Astrocyte (in vitro differentiated cells and primary cell): ENCODE results near the gene HS6ST2. TPM values are rescaled to one million over a fixed set of nuclear protein-coding genes. Genes with fewer than 3 reads are reported as not detected.
A peak's percentile ranks its signal among the peaks of the same experiment; 100 is the strongest.

Source experiments
- DNase-seq: peaks from one replicate; pipeline ENCODE4 v3.0.0-alpha.2; 2010; ENCODE audit warnings: low read depth
- FAIRE-seq: peaks from 2 replicates; lab custom pipeline; 2011; peaks lifted over from hg19 to GRCh38; lab: Jason Lieb, UNC
- H2AFZ ChIP-seq: 2 replicates; pipeline ENCODE4 v1.6.0; 2012; ENCODE audit warnings: low read depth, low read length, inconsistent platforms
- H3K27ac ChIP-seq: 2 replicates; pipeline ENCODE4 v1.5.1; 2011; ENCODE audit warnings: low read depth, low read length, inconsistent platforms
- H3K27me3 ChIP-seq: 2 replicates; pipeline ENCODE4 v1.6.0; 2011; ENCODE audit warnings: low read length, inconsistent platforms; ENCODE audit not compliant: insufficient read depth
- H3K36me3 ChIP-seq: 2 replicates; pipeline ENCODE4 v1.5.1; 2011; ENCODE audit warnings: low read length, inconsistent platforms; ENCODE audit not compliant: insufficient read depth
- H3K4me1 ChIP-seq: 2 replicates; pipeline ENCODE4 v1.5.1; 2011; ENCODE audit warnings: low read length, inconsistent platforms; ENCODE audit not compliant: insufficient read depth
- H3K4me2 ChIP-seq: 2 replicates; pipeline ENCODE4 v1.6.0; 2012; ENCODE audit warnings: low read length, inconsistent platforms
- H3K4me3 ChIP-seq: 2 replicates; pipeline ENCODE4 v1.5.1; 2011; ENCODE audit warnings: low read depth, mild to moderate bottlenecking, low read length, inconsistent platforms; ENCODE audit not compliant: insufficient read depth
- H3K79me2 ChIP-seq: 2 replicates; pipeline ENCODE4 v1.6.0; 2012; ENCODE audit warnings: mild to moderate bottlenecking, low read length, inconsistent platforms; ENCODE audit not compliant: insufficient read depth
- H3K9ac ChIP-seq: 2 replicates; pipeline ENCODE4 v1.6.0; 2012; ENCODE audit warnings: mild to moderate bottlenecking, low read length, inconsistent platforms
- H3K9me3 ChIP-seq: 2 replicates; pipeline ENCODE4 v1.5.1; 2012; ENCODE audit warnings: low read depth, mild to moderate bottlenecking, low read length, inconsistent platforms; ENCODE audit not compliant: insufficient read depth
- H4K20me1 ChIP-seq: 2 replicates; pipeline ENCODE4 v1.6.0; 2012; ENCODE audit warnings: low read length, inconsistent platforms; ENCODE audit not compliant: insufficient read depth
- H3K27ac Mint-ChIP-seq: one replicate; pipeline ENCODE4 v1.8.0; 2021; ENCODE audit warnings: mild to moderate bottlenecking, mixed read lengths; ENCODE audit not compliant: unreplicated experiment
- H3K27me3 Mint-ChIP-seq: one replicate; pipeline ENCODE4 v1.8.0; 2021; ENCODE audit warnings: low read depth, mixed read lengths; ENCODE audit not compliant: unreplicated experiment
- H3K36me3 Mint-ChIP-seq: one replicate; pipeline ENCODE4 v1.8.0; 2021; ENCODE audit warnings: low read depth, mixed read lengths; ENCODE audit not compliant: unreplicated experiment
- H3K4me1 Mint-ChIP-seq: one replicate; pipeline ENCODE4 v1.8.0; 2021; ENCODE audit warnings: low read depth, mixed read lengths; ENCODE audit not compliant: unreplicated experiment
- H3K4me3 Mint-ChIP-seq: one replicate; pipeline ENCODE4 v1.8.0; 2021; ENCODE audit warnings: mild to moderate bottlenecking, moderate library complexity, mixed read lengths; ENCODE audit not compliant: unreplicated experiment
- H3K9me3 Mint-ChIP-seq: one replicate; pipeline ENCODE4 v1.8.0; 2021; ENCODE audit warnings: mild to moderate bottlenecking, mixed read lengths; ENCODE audit not compliant: unreplicated experiment
- CTCF ChIP-seq: IDR thresholded peaks from 2 replicates; pipeline ENCODE4 v1.5.1; 2011; ENCODE audit warnings: low read depth, mild to moderate bottlenecking, inconsistent platforms, low read length, moderate library complexity; ENCODE audit not compliant: insufficient read depth
- EZH2 ChIP-seq: IDR thresholded peaks from 2 replicates; pipeline ENCODE4 v1.6.1; 2012; ENCODE audit warnings: mild to moderate bottlenecking, low read length, inconsistent platforms; ENCODE audit not compliant: insufficient read depth
- total RNA-seq: library from RNA; stranded (reverse); gene quantifications from 2 replicates; pipeline ENCODE4 v1.2.1, GENCODE V29; 2021

The HS6ST2 gene
- total RNA-seq, 1 donor from 2014 or later, result 12.9 TPM

GRCh38 chrX:132740316-132741123 is 217.9 kb downstream of the HS6ST2 start:
- Histone ChIP-seq H3K4me2 (no peak overlapping the region), H3K4me3 (no peak overlapping the region), H3K36me3 (no peaks in the 10 kb centered on the region), H2AFZ (no peak overlapping the region), H3K9me3 (no peaks in the 10 kb centered on the region), H3K4me1 (no peaks in the 10 kb centered on the region), H3K27me3 (no peaks in the 10 kb centered on the region), H3K27ac (no peak overlapping the region), H3K9ac (no peak overlapping the region), H3K79me2 (no peaks in the 10 kb centered on the region), H4K20me1 (no peaks in the 10 kb centered on the region)
- FAIRE-seq, result peak; percentile 23
- Mint-ChIP-seq H3K27ac (no peak overlapping the region), H3K36me3 (no peaks in the 10 kb centered on the region), H3K4me1 (peaks cover 7% of the 10 kb centered on the region), H3K27me3 (no peaks in the 10 kb centered on the region), H3K4me3 (no peak overlapping the region), H3K9me3 (no peaks in the 10 kb centered on the region)
- no peak for DNase-seq
- TF ChIP-seq CTCF, result peak; percentile 51
- no peak for TF ChIP-seq EZH2

GRCh38 chrX:132738951-132739350 is 219.5 kb downstream of the HS6ST2 start:
- H3K27ac ChIP-seq, result no peak overlapping the region
- H3K79me2 ChIP-seq, result no peaks in the 10 kb centered on the region
- H4K20me1 ChIP-seq, result no peaks in the 10 kb centered on the region
- no peaks in the 10 kb centered on the region for H3K36me3 Mint-ChIP-seq
- H3K27ac Mint-ChIP-seq, result no peak overlapping the region
- no peak overlapping the region for H3K4me3 ChIP-seq
- H3K27me3 Mint-ChIP-seq, result no peaks in the 10 kb centered on the region
- H3K4me2 ChIP-seq, result no peak overlapping the region
- H3K27me3 ChIP-seq, result no peaks in the 10 kb centered on the region
- peaks cover 7% of the 10 kb centered on the region for H3K4me1 Mint-ChIP-seq
- no peaks in the 10 kb centered on the region for H3K36me3 ChIP-seq
- no peaks in the 10 kb centered on the region for H3K9me3 ChIP-seq
- H3K4me3 Mint-ChIP-seq, result no peak overlapping the region
- H3K4me1 ChIP-seq, result no peaks in the 10 kb centered on the region
- no peak overlapping the region for H3K9ac ChIP-seq
- H2AFZ ChIP-seq, result no peak overlapping the region
- FAIRE-seq (no peak), DNase-seq (no peak)
- no peaks in the 10 kb centered on the region for H3K9me3 Mint-ChIP-seq
- TF ChIP-seq EZH2, result no peak
- TF ChIP-seq CTCF, result no peak

GRCh38 chrX:132737743-132738142 is 220.7 kb downstream of the HS6ST2 start:
- Mint-ChIP-seq H3K27me3 (no peaks in the 10 kb centered on the region), H3K27ac (no peak overlapping the region), H3K36me3 (no peaks in the 10 kb centered on the region), H3K9me3 (no peaks in the 10 kb centered on the region), H3K4me1 (peaks cover 7% of the 10 kb centered on the region), H3K4me3 (no peak overlapping the region)
- H3K36me3 ChIP-seq, result no peaks in the 10 kb centered on the region
- no peak overlapping the region for H3K27ac ChIP-seq
- no peaks in the 10 kb centered on the region for H3K4me1 ChIP-seq
- H3K27me3 ChIP-seq, result no peaks in the 10 kb centered on the region
- no peak overlapping the region for H3K4me3 ChIP-seq
- H2AFZ ChIP-seq, result no peak overlapping the region
- DNase-seq (no peak), FAIRE-seq (no peak)
- H3K79me2 ChIP-seq, result no peaks in the 10 kb centered on the region
- TF ChIP-seq EZH2, result no peak
- TF ChIP-seq CTCF, result no peak
- no peaks in the 10 kb centered on the region for H4K20me1 ChIP-seq
- no peak overlapping the region for H3K4me2 ChIP-seq
- no peak overlapping the region for H3K9ac ChIP-seq
- H3K9me3 ChIP-seq, result no peaks in the 10 kb centered on the region
